ENCODE data around the gene TOP2B.

Gene TOP2B

GRCh38 chr3:25664812-25665314, at the start of gene TOP2B:
TSS of gene TOP2B (minus strand) at chr3:25664907. CDS start at chr3:25664297, 610 bp downstream.
- peak; percentile 99 for DNase-seq

GRCh38 chr3:25713341-25713985, 48.8 kb upstream of the TOP2B start:
- no peak for DNase-seq

GRCh38 chr3:25711090-25711489, 46.4 kb upstream of the TOP2B start:
- no peak for DNase-seq

- DNase-seq: no peak
These were observed 43.3 kb upstream of the TOP2B start for GRCh38 chr3:25708036-25708435.

- no peak for DNase-seq
These were observed 42.7 kb upstream of the TOP2B start for GRCh38 chr3:25707268-25707926.

- DNase-seq: no peak
These were observed 41.5 kb upstream of the TOP2B start for GRCh38 chr3:25706213-25706612.

GRCh38 chr3:25697553-25697952, 32.8 kb upstream of the TOP2B start:
- no peak for DNase-seq

GRCh38 chr3:25695731-25696420, 31.2 kb upstream of the TOP2B start:
- DNase-seq: no peak

GRCh38 chr3:25693238-25693637, 28.5 kb upstream of the TOP2B start:
- no peak for DNase-seq

GRCh38 chr3:25692341-25692740, 27.6 kb upstream of the TOP2B start:
- DNase-seq: peak; percentile 25

- DNase-seq: no peak
These were observed 26.2 kb upstream of the TOP2B start for GRCh38 chr3:25690768-25691533.

- DNase-seq: no peak
These were observed 24.5 kb upstream of the TOP2B start for GRCh38 chr3:25689226-25689625.

- DNase-seq: no peak
These were observed 23.0 kb upstream of the TOP2B start for GRCh38 chr3:25687742-25688141.

GRCh38 chr3:25686766-25687165, 22.1 kb upstream of the TOP2B start:
- no peak for DNase-seq

- no peak for DNase-seq
These were observed 19.2 kb upstream of the TOP2B start for GRCh38 chr3:25683882-25684281.

GRCh38 chr3:25683410-25683809, 18.7 kb upstream of the TOP2B start:
- DNase-seq: no peak

- no peak for DNase-seq
These were observed 15.1 kb upstream of the TOP2B start for GRCh38 chr3:25679642-25680302.

- DNase-seq: no peak
These were observed 14.5 kb upstream of the TOP2B start for GRCh38 chr3:25679166-25679565.

GRCh38 chr3:25678581-25678980, 13.9 kb upstream of the TOP2B start:
- DNase-seq: no peak

GRCh38 chr3:25677121-25677520, 12.4 kb upstream of the TOP2B start:
- no peak for DNase-seq

- no peak for DNase-seq
These were observed 10.0 kb upstream of the TOP2B start for GRCh38 chr3:25674670-25675069.

GRCh38 chr3:25673738-25674298, 9.1 kb upstream of the TOP2B start:
- DNase-seq: no peak
